Stimulated activated CD8-positive, alpha-beta memory T cell treated with anti-CD3 and anti-CD28 coated beads, Interleukin-12 subunit alpha, Interleukin-12 subunit beta, amount 100 ng/mL, for 4 hours (primary cell): ENCODE results near the gene ZSWIM7.

Experiments
- DNase-seq: peaks from one replicate; pipeline ENCODE4 v3.0.0-alpha.2; 2020; ENCODE audit warnings: low read depth

The ZSWIM7 gene, protein sequence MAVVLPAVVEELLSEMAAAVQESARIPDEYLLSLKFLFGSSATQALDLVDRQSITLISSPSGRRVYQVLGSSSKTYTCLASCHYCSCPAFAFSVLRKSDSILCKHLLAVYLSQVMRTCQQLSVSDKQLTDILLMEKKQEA

GRCh38 chr17:15999141-15999973 is at the start of gene ZSWIM7, which contains the start of gene TTC19:
TSS of gene ZSWIM7 (minus strand) at chr17:15999704. CDS start at chr17:15999594, 110 bp downstream.
TSS of gene TTC19 (plus strand) at chr17:15999824. CDS start at chr17:15999849, 25 bp downstream.
- DNase-seq = peak; percentile 91

DNA sequence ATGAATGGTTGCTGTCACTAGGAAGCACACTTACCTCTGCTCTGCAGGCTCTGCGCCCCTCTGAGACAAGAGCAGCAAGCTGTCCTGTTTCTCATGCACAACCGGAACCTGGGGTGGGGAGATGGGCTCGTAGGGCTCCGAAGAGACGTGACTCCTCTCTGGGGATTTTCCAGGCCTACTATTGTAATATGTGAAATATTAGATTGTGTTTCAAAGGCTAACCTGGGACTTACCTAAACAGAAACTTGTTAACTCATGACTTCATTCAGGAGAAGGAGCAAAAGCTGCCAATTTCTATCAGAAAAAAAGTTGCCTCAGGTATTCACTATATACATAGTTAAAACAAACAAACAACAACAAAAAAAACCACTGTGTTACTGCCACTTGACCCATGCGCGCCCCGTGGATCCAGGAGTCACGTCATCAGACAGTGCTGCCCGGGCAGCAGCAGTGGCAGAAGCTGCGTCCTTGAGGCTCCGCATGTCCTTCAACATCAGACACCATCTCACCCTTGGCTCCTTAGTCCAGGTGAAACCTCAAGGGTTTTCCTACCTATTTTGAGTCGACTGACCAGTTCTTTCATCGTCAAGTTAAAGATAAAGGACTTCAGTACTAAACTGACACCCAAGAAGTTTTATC is 49.4 kb upstream of the ZSWIM7 start:
- no peak for DNase-seq

GRCh38 chr17:16046966-16047365 is 47.5 kb upstream of the ZSWIM7 start:
- no peak for DNase-seq

- no peak for DNase-seq
Measured at GRCh38 chr17:16044487-16044886, 45.0 kb upstream of the ZSWIM7 start.

GRCh38 chr17:16040710-16041251 is 41.3 kb upstream of the ZSWIM7 start:
- no peak for DNase-seq

GRCh38 chr17:16037636-16038035 is 38.1 kb upstream of the ZSWIM7 start:
- DNase-seq = no peak

DNA sequence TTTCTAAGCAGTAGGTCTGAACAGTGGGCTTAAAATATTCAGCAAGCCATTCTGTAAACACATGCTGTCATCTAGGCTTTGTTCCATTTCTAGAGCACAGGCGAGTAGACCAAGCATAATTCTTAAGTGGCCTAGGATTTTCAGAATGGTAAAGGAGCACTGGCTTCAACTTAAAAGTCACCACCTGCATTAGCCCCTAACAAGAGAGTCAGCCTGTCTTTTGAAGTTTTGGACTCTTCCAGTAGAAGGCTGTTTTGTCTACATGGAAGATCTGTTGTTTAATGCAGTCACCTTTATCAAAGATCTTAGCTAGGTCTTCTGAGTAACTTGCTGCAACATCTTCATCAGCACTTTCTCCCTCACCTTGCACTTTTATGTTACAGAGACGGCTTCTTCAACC is 36.8 kb upstream of the ZSWIM7 start:
- DNase-seq = no peak

DNA sequence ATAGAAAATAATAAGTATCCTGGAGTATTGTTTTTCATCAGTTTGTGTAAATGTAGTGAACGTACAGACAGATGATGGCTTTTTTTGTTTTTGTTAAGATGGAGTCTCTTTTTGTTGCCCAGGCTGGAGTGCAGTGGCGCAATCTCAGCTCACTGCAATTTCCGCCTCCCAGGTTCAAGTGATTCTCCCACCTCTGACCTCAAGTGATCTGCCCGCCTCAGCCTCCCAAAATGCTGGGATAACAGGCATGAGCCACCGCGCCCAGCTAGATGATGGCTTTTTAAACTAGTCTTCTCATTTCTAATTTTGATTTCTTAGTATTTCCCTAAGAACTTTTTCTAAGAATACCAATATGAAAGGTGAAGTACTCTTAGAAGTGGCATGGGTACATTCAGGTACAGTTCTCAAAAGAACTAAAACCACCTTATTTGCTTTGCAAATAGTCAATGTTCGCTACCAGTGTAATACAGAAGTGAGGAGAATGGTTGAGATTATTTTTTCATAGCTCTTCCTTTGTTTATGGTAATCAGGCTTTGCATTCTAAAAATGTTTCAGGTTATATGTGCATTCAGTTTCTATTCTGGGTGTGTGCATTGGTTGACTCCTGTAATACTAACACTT is 34.3 kb upstream of the ZSWIM7 start:
- DNase-seq = no peak

DNA sequence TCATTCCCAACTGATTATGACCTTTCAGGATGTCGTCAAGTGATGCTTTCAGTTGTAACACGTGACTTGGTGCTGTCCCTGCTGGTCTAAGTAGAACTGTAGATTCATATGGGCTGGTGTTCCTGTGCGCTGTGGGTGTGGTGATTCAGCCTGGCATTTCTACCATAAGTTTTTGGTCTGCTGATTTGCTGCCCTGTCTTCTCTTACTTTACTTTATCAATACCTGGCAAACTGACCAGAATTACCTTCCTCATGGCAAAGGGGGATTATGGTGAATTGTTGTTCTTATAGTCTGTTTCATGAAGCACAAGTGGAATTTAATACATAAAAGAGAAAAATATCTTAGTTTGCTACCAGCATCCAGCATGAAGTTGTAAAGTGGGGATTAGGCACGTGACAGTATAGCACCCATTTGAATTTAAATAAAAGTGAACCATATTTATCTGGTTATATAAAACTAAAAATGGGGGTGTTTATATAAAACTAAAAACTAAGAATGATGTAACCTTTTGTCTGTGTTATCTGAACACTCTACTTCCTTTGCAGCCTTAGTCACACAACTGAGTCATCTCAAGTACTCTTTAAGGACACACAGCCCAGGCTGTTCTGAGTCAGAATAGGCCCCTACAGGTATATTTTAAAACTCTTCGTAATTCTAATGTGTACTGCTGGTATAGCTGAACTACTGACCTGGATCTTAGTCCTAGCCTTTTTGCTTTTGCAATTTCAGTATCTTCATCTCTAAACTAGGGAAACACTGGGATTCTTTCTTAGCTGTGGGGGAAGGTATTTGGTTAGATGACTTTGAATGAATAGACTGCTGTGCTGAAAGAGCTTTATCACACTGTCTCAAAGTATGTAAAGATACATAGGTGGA is 28.4 kb upstream of the ZSWIM7 start:
- DNase-seq = peak; percentile 10

DNA sequence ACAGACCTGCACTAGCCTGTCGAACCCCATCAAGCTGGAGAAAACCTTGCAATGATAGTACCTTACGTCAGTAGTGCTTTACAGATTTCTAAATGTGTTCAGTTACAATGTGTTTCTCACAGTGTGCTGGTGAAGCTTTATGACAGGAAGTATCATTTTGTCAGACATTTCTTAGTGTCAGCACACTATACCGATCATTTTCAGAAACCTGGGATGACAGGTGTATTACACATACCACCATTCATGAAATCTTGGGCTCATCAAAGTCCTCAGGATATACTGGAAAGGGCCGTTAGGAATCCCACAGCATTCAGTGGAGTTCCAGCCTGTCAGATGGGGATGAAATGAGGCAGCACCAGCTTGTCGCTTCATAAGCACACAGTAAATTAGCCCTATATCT is 27.4 kb upstream of the ZSWIM7 start:
- no peak for DNase-seq

DNA sequence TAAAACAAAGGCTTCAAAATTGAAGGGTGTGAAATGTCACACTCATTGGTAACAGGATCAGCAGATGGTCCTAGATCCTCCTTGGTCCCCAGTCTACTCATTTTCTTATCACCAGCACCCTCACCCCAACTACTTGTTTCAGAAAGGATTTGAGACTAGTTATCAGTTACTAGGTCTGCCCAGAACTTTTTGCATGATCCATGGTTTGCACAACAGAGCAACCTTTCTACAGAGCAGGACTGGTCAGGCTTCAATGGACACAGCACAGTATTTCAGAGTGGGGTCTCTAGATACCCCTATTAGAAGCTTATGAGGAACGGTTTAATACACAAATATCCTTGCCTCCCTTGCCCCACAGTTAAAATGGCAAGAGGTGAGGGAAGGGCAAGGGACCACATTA is 25.7 kb upstream of the ZSWIM7 start:
- no peak for DNase-seq

DNA sequence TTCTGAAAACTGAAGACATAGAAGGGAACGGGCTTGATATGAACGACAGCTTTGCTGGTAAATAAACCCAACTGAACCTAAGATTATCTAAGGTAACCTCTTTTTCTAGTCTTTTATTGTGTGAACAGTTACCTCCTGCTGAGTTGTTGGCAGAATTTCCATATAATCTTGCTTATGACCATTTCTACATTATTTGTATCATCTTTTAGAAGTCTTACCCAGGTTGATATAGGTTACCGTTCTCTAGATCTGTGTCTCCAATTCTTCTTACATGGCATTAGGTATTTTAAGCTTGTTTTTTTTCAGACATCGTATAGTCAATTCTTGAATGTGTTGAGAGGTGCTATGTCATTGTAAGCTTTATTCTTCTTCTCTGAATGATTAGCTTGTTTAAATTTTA is 24.4 kb upstream of the ZSWIM7 start:
- DNase-seq = no peak

DNA sequence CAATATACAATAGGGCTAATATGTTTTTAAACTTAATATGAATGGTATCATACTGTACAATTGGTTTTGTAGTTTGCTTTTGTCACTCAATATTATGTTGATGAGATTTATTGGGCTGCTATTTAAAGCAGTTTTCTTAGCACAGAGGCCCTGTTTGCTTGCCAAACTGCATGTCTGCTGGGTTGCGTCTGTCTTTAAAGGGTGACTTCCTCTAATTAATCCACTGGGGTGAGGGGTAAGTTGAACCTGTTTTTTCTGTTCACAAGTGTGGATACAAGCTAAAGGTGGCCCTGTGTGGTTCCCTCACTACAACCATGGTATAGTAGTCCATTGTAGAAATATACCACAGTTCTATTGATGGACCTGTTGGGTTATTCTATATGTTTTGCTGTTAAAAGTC is 19.8 kb upstream of the ZSWIM7 start:
- DNase-seq = no peak

GRCh38 chr17:16013943-16014407 is 14.5 kb upstream of the ZSWIM7 start:
- DNase-seq = no peak

DNA sequence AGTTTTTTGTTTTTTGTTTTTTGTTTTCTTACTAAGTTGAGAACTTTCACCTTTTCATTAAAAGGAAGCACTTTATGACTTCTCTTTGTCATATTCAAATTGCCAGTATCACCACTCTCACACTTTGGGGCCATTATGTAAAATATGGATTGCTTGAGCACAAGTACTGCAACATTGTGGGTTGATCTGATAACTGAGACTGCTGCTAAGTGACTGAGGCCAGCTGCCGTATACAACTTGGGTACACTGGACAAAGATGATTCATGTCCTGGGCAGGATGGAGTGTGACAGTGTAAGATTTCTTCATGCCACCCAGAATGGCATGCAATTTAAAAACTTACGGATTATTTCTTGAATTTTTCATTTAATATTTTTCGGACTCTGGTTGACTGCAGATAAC is 7.9 kb upstream of the ZSWIM7 start:
- DNase-seq = no peak

DNA sequence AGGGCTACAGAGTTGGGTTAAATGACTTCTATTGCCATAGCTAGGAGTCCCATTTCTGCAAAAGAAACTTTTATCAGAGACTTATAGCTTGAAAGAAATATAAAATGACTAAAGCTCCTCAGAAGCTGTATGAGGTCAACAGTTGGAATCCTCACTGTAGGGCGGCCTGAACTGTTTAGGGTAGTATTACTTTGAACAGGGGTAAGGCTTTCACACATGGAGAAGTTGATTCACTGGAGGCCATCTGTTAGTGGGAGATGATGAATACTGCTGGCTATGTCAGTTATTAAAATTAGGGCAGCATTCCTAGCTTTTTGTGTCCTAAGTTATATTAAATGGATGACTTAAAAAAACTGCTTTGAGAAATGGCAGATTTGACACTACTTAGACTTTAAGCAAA is 6.1 kb upstream of the ZSWIM7 start:
- DNase-seq = no peak

- no peak for DNase-seq
Measured at GRCh38 chr17:16003841-16004240, 4.3 kb upstream of the ZSWIM7 start.

- no peak for DNase-seq
Measured at GRCh38 chr17:16002708-16003260, 3.3 kb upstream of the ZSWIM7 start.

DNA sequence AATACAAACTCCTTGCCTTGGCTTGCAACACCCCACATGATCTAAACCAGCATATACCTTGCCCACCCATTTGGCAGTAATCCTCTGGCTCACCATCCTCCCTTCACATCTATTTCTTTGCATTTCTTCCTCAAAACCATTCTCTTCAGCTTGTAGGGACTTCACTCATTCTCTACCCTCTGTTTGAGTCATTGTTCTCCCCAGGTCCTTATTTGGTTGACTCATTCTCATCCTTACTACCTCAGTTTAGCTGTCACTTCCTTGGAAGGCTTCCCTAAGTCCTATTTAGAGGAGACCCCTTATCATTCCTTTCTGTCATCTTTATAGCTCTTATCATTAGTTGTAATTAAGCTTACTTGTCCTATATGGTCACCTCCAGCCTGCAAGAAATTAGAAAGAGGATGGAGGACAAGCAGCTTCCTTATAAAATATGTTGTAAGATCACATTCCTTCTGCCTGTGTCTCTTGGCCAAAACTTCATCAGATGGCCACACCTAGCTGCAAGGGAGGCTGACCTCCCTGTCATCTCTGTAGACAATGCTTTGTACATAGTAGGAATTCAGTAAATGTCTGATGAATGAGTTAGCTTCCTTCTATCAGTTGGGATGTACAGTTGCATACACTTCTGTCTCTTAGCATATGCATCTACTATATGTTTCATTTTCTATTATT is 1.9 kb upstream of the ZSWIM7 start:
- no peak for DNase-seq
